GM18508 (cell line): Measurements from ENCODE around the gene PSME3IP1.

Source experiments
- ATAC-seq: cut with Tn5 transposase; IDR thresholded peaks from one replicate; pipeline ENCODE4 v1.9.1; 2021; ENCODE audit warnings: moderate number of reproducible peaks; ENCODE audit not compliant: insufficient read depth, unreplicated experiment

PSME3IP1 gene

DNA sequence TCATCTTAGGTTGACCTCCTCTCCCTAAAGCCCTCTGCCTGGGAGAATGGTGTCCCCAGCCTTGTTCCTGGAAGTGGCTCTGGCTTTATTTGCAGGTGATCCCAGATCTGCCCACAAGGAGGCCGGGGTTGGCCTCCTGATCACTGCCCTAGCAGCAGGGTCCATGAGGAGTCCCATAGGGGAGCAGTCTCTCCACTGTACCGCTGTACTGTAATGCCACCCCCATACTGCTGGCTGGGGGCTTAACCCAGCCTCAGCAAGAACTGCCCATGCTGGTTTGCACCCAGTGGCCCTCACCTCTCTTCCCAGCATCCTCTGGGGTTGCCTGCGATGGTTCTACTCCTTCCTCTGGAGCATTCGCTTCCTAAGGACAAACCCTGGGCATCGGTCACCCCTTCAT, 39.1 kb downstream of the PSME3IP1 start:
- no peak for ATAC-seq

DNA sequence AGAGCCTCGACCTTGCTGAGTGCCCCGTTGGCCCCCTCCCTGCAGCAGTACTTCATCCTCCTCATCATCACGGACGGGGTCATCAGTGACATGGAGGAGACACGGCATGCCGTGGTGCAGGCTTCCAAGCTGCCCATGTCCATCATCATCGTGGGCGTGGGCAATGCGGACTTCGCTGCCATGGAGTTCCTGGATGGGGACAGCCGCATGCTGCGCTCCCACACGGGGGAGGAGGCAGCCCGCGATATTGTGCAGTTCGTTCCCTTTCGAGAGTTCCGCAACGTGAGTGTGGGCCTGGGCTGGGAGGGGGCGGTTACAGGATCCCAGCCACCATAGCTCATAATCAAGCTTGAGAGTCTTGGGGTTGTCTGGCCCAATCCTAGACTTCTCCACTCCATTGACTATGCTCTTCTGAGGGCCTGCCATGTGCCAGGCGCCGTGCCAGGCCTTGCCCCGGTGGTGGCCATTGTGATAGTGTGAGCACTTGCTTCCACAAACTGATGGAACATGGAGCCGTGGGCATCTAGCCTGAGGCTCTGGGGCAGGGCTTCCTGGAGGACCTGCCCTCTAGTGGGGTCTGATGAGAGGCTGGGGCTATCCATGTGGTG, 39.7 kb downstream of the PSME3IP1 start:
- ATAC-seq, result no peak

- ATAC-seq, result no peak
These were observed 40.5 kb downstream of the PSME3IP1 start for GRCh38 chr16:57145046-57146021.

DNA sequence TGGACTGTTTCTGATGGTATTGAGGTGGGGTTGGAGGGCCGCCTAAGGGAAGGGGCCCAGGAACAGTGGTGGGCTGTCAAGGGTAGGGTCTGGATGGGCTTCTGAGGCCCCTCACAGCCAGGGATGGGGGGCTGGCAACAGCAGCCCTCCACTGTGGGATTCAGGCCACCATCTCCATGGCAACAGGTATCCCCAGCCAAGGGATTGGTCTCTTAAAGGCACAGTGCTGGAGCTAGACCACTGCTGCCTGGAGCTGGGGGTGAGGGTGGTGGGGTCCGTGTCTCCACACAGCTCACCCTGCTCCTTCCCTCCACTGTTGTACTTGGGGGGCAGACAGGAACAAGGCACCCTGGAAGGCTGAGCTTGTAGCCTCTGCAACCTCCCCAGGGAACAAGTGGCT, 41.8 kb downstream of the PSME3IP1 start:
- no peak for ATAC-seq

DNA sequence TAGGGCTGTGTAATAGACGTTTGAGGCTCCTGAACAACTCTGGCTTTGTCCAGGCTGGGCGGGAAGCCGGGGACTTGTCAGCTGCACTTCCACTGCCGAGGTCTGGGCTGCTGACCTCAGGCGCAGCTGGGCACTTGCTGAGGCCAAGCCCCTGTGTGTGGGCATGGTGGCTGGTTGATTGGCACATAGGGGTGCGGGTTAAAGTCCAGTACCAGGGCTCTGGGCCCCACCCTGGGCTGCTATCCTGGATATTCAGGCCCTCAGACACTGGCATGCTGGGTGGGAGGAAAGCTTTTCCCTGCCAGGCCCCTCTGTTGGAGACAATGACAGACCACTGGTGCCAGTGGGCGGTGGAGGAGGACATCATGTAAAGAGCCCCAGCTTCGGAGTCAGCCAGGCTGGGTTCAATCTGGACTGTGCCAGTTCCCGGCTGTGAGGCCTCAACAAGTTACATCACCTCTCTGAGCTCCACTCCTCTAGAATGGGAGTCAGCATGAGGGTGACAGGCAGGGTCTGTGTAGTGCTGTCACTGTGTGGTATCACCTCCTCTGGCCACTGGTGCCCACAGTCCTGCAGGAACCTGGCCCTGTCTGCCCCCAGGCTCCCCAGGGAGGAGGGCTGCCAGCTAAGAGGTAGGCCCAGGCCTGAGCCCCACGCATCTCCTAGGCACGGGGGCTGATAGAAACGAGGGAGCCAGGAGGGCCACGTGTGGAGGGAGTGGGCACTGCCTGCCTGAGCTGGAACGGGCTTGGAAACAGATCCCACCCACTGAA, 42.5 kb downstream of the PSME3IP1 start:
- ATAC-seq, result no peak

GRCh38 chr16:57141822-57142631, 43.8 kb downstream of the PSME3IP1 start:
- no peak for ATAC-seq

- no peak for ATAC-seq
These were observed 44.7 kb downstream of the PSME3IP1 start for GRCh38 chr16:57140931-57141668.

DNA sequence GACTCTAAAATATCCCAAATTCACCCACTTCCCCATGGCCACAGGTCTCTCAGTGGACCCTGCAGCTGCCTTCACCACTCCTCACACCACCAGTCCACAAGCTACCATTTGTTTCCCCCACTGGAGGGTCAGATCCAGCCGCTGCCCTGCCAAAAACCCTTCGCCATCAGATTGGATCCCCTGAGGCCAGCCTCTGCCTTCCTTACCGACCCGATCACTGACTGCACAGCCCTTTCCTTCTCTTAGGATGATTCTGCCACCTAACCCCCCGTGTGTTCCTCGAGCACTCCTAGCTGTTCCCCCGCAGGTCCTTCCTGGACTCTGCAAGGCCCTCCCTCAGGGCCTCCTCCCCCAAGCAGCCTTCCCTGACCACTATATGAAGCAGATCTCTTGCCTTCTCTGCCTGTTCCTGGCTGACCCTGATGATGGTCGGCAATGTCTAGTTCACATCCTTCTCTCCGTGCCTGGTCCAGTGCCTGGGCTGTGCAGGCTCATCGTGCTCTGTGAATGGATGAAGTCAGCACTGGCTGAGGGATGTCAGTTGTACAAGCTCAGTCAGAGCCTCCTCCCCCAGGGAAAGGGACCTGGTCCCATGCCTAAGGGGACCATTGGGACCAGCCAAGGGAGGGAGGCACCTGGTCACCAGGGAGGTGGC, 47.4 kb downstream of the PSME3IP1 start:
- ATAC-seq, result no peak

DNA sequence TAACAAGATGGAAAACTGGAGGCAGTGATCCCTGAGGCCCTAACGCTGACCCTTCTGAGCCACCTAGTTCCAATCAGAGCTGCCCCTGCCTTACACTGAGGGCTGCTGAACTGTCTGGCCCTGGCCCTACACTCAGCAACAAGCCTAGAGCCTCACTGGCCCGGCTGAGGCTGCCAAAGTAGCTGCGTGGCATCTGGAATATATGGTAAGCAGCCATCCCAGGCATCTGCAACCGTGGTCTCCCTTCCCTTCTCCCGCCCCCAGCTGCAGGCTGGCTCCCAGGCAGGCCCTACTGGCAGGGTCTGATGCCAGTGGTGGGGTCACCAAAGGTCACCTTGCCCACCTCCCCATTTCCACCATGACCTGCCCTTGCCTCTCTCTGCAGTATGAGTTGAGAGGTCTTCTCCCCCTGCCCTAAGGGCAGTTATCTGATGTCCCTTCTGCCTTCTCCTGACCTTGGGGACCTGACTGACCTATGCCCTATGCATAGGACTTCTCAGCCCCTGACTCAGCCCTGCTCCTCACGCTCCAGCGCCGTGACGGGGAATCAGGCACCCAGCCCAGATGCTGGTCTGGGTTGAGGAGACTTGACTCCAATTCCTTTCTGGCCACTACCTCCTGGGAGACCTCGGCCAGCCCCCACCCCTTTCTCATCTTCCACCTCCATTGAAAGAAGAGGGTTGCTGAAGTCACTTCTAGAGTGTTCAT, 48.1 kb downstream of the PSME3IP1 start:
- ATAC-seq, result no peak

DNA sequence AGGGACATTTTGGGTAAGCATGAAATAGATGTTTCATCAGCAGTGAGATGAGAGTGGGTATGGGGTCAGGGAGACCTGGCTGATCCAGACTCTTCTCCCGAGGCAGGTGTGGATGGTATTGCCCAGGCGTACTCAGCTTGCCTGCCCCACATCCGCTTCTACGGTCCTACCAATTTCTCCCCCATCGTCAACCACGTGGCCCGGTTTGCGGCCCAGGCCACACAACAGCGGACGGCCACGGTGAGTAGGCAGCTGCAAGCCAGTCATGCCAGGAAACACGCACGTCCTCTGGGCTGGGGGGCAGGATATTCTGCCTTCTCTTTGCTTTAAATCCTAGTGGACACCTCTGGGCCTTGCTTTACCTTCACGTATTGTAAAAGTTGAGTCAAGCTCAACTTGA, 48.8 kb downstream of the PSME3IP1 start:
- no peak for ATAC-seq

- no peak for ATAC-seq
These were observed 50.9 kb downstream of the PSME3IP1 start for GRCh38 chr16:57134982-57135381.

- no peak for ATAC-seq
These were observed 52.0 kb downstream of the PSME3IP1 start for GRCh38 chr16:57133886-57134285.

DNA sequence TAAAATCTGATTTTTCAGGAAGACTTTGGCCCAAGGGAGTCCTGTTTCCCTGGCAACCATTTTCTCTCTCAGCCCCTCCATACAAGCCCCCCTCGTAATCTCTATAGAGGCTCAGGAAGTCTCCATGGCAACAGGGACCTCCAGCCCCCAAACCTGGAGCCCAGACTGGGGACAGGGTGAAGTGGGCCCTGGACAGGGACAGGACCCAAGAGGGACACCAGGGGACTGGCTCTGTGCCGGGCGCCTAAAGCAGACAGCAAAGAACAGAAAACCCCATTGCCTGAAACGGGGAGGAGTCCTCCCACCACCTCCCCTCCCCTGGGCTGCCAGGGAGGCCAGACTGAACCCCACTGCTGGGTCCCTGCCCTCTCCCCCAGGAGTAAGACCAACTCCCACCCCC, 52.8 kb downstream of the PSME3IP1 start:
- no peak for ATAC-seq

GRCh38 chr16:57132470-57132869, 53.4 kb downstream of the PSME3IP1 start:
- ATAC-seq, result no peak

- ATAC-seq, result no peak
These were observed 54.4 kb downstream of the PSME3IP1 start for GRCh38 chr16:57131351-57131970.

DNA sequence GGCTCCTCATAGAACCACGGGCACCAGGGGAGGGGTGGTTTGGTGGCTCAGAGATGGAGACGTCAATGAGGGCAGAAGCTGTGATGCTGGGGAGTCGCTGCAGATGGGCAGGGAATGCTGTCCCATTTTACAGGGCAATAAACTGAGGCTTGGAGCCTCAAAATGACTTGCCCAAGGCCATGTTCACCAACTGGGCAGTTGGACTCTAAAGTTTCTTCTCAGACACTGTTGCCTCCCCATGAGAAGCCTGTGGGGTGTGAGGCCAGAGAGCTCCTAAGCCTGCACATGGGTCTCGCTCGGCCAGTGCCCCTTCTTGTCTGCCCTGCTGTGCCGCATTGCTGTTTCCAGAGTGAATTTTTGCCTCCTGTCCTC, 54.9 kb downstream of the PSME3IP1 start:
- ATAC-seq, result no peak

DNA sequence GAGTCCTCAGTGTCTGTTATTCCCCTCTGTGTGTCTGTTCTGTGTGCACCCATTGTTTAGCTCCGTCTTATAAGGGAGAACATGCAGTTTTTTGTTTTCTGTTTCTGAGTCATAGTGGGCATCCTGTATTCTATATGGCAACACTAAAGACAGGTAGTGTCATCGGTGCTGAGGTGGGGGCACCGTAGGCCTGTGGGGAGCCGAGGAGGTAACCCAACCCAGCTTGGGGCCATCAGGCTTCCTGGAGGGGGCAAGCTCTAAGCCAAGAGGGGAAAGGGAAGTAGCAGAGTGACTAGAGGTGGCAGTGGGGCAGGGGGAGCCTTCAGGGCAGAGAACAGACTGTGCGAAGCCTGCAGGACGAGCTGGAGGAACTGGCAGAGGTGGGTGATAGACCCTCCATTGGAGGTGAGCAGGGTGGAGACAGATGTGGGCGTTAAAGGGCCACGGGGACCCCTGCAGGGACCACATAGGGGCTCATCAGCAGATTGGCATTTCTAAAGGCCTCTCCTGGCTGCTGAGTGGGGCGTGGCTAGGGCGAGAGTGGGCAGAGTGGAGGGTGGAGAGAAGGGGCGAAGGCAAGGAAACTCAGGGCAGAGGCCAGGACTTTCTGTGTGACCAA, 57.0 kb downstream of the PSME3IP1 start:
- ATAC-seq, result no peak

DNA sequence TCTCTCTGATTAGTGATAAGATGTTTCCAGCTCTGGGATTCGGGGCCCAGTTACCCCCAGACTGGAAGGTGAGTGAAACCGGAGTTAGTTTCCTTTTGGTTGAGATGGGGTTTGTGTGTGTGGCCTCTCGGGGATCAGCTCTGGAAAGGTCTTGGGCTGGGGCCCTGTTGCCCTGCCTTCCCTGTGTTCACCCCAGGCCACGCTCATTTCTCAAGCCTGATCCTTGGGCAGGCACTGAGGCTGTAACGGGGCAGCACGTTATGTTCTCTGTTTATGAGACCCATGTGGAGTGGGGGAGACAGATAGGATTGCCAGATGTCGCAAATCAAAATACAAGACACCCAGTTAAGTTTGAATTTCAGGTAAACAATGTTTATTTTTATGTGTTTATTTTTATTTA, 58.0 kb downstream of the PSME3IP1 start:
- no peak for ATAC-seq
